Liver (tissue), 3 donors: ENCODE results near the gene CSPG5.

Experiments used
- GABPA ChIP-seq, 2 donors: IDR thresholded peaks in 1 of 2; conservative IDR thresholded peaks in 1 of 2; 2 replicates each; pipeline ENCODE4 v1.6.1; 2016; ENCODE audit warnings: antibody characterized with exemption in 2 of 2, mild to moderate bottlenecking in 1 of 2, moderate library complexity in 1 of 2
- HNF4G ChIP-seq: IDR thresholded peaks from 2 replicates; pipeline ENCODE4 v1.6.1; 2016; ENCODE audit warnings: antibody characterized with exemption
- JUND ChIP-seq, 2 donors: IDR thresholded peaks; 2 replicates each; pipeline ENCODE4 v1.6.1; 2016; ENCODE audit warnings: antibody characterized with exemption in 2 of 2
- RAD21 ChIP-seq, 2 donors: IDR thresholded peaks; 2 replicates each; pipeline ENCODE4 v1.6.1; 2016; ENCODE audit warnings: antibody characterized with exemption in 2 of 2, mild to moderate bottlenecking in 2 of 2
- RXRA ChIP-seq, 2 donors: IDR thresholded peaks; 2 replicates each; pipeline ENCODE4 v1.6.1; 2017 to 2018; ENCODE audit warnings: antibody characterized with exemption in 2 of 2, mild to moderate bottlenecking in 1 of 2
- SP1 ChIP-seq: IDR thresholded peaks from 2 replicates; pipeline ENCODE4 v1.6.1; 2018; ENCODE audit warnings: antibody characterized with exemption, mild to moderate bottlenecking
- TAF1 ChIP-seq: conservative IDR thresholded peaks from 2 replicates; pipeline ENCODE4 v1.6.1; 2016; ENCODE audit warnings: antibody characterized with exemption, mild to moderate bottlenecking
- YY1 ChIP-seq: IDR thresholded peaks from 2 replicates; pipeline ENCODE4 v1.6.1; 2016; ENCODE audit warnings: antibody characterized with exemption, mild to moderate bottlenecking
- TF ChIP-seq, protein P1 (sequence below): fragments of 150-350 bp; IDR thresholded peaks from 2 replicates; pipeline ENCODE4 v1.5.1; 2017; ENCODE audit warnings: improper control_type of control experiment, low read depth, low read length; ENCODE audit not compliant: missing input control
- TF ChIP-seq, protein P2 (sequence below): IDR thresholded peaks from 2 replicates; pipeline ENCODE4 v1.6.1; 2016; ENCODE audit warnings: antibody characterized with exemption
- TF ChIP-seq, protein P3 (sequence below): IDR thresholded peaks from 2 replicates; pipeline ENCODE4 v1.6.1; 2016; ENCODE audit warnings: antibody characterized with exemption
- TF ChIP-seq, protein P4 (sequence below): IDR thresholded peaks from 2 replicates; pipeline ENCODE4 v1.6.1; 2016; ENCODE audit warnings: antibody characterized with exemption
- donor health status: healthy.
- donor health status: healthy.

DNA sequence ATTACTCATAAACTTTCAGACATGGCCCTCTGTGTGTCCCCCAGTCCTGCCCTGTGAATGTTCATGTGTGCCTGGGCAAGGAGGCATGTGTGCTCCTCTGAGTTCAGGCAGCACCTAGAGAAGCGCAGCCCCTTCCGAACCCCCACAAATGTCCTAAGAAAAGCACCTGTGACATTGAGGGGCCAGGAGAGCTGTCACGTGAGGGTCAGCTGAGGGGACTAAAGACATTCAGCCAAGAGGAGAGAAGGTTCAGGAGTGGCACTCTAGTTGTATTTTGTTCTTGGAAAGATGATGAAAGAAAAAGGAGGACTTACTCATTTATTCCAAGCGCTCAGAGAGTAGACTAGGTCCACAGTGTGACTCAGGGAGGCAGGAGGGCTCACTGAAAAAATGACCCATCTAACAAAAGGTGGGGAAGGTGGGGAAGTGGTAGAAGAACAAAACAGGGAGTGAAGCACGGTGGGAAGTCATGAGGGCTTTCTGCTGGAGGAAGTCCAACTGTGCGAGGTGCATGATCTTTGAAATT, 37.0 kb downstream of the CSPG5 start:
- TF ChIP-seq JUND (IDR thresholded peaks at IDR 0.05), result no peak
- TF ChIP-seq GABPA (IDR thresholded peaks at IDR 0.05 in 1 of 2, conservative IDR thresholded peaks at IDR 0.05 in 1 of 2), result no peak
- TF ChIP-seq, protein P1, sequence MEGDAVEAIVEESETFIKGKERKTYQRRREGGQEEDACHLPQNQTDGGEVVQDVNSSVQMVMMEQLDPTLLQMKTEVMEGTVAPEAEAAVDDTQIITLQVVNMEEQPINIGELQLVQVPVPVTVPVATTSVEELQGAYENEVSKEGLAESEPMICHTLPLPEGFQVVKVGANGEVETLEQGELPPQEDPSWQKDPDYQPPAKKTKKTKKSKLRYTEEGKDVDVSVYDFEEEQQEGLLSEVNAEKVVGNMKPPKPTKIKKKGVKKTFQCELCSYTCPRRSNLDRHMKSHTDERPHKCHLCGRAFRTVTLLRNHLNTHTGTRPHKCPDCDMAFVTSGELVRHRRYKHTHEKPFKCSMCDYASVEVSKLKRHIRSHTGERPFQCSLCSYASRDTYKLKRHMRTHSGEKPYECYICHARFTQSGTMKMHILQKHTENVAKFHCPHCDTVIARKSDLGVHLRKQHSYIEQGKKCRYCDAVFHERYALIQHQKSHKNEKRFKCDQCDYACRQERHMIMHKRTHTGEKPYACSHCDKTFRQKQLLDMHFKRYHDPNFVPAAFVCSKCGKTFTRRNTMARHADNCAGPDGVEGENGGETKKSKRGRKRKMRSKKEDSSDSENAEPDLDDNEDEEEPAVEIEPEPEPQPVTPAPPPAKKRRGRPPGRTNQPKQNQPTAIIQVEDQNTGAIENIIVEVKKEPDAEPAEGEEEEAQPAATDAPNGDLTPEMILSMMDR, result no peak
- no peak for TF ChIP-seq TAF1
- TF ChIP-seq, protein P2, sequence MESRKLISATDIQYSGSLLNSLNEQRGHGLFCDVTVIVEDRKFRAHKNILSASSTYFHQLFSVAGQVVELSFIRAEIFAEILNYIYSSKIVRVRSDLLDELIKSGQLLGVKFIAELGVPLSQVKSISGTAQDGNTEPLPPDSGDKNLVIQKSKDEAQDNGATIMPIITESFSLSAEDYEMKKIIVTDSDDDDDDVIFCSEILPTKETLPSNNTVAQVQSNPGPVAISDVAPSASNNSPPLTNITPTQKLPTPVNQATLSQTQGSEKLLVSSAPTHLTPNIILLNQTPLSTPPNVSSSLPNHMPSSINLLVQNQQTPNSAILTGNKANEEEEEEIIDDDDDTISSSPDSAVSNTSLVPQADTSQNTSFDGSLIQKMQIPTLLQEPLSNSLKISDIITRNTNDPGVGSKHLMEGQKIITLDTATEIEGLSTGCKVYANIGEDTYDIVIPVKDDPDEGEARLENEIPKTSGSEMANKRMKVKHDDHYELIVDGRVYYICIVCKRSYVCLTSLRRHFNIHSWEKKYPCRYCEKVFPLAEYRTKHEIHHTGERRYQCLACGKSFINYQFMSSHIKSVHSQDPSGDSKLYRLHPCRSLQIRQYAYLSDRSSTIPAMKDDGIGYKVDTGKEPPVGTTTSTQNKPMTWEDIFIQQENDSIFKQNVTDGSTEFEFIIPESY, result no peak
- TF ChIP-seq, protein P3, sequence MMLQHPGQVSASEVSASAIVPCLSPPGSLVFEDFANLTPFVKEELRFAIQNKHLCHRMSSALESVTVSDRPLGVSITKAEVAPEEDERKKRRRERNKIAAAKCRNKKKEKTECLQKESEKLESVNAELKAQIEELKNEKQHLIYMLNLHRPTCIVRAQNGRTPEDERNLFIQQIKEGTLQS, result no peak
- no peak for TF ChIP-seq RAD21 (IDR thresholded peaks at IDR 0.05)
- TF ChIP-seq, protein P4, sequence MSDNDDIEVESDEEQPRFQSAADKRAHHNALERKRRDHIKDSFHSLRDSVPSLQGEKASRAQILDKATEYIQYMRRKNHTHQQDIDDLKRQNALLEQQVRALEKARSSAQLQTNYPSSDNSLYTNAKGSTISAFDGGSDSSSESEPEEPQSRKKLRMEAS, result no peak
- no peak for TF ChIP-seq YY1
- TF ChIP-seq SP1, result no peak
- TF ChIP-seq HNF4G, result no peak
- no peak for TF ChIP-seq RXRA (IDR thresholded peaks at IDR 0.05)
